Measurements from ENCODE around the gene COL24A1. TPM values are rescaled to one million over a fixed set of nuclear protein-coding genes. Genes with fewer than 3 reads are reported as not detected.

COL24A1 gene
- total RNA-seq, 1 donor from 2014 or later = 3.7 TPM

- Histone ChIP-seq H3K9me3 (ENCODE audit: control insufficient read depth in 3 of 3, low read length in 3 of 3) (no peaks in the 10 kb centered on the region), H3K4me3 (ENCODE audit: low read length in 3 of 3) (peak overlapping the region in 2 of 3 donors; percentile 77 to 78), H3K4me1 (ENCODE audit: control insufficient read depth in 3 of 3, insufficient read depth in 3 of 3, low read length in 3 of 3) (peaks cover 12 to 16% (median 14%) of the 10 kb centered on the region in 3 donors), H3K27ac (ENCODE audit: low read depth, low read length) (no peak overlapping the region), H3K9ac (ENCODE audit: low read depth in 1 of 3, low read length in 3 of 3) (no peak overlapping the region), H3K36me3 (ENCODE audit: control insufficient read depth in 3 of 3, insufficient read depth in 3 of 3, low read length in 3 of 3) (no peaks in the 10 kb centered on the region), H3K27me3 (ENCODE audit: control insufficient read depth in 3 of 3, insufficient read depth in 3 of 3, low read length in 3 of 3) (peaks cover 0 to 7% (median 0%) of the 10 kb centered on the region in 3 donors)
Measured at GRCh38 chr1:86154571-86155050, 2.0 kb downstream of the COL24A1 start.

DNA sequence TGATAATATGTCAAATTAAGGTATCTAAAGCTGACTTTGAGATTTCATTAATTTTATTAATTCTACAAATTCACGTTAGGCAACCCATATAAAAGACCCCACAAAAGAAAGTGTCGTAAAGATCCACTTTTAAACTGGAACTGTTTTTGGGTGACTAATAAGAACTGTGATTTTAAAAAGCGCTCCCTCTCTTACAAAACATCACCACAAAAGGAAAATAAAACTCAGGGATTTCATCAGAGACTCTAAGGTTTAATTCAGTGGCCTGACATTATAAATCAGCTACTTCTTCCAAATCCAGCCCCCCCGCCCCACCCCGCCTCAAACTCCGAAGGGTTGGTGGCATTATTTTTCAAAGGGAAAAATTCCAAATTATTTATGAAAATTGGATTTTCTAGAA is 2.7 kb downstream of the COL24A1 start:
- Histone ChIP-seq H3K27me3 (ENCODE audit: control insufficient read depth in 3 of 3, insufficient read depth in 3 of 3, low read length in 3 of 3) (peaks cover 0 to 7% (median 0%) of the 10 kb centered on the region in 3 donors), H3K4me3 (ENCODE audit: low read length in 3 of 3) (no peak overlapping the region), H3K27ac (ENCODE audit: low read depth, low read length) (no peak overlapping the region), H3K36me3 (ENCODE audit: control insufficient read depth in 3 of 3, insufficient read depth in 3 of 3, low read length in 3 of 3) (no peaks in the 10 kb centered on the region), H3K4me1 (ENCODE audit: control insufficient read depth in 3 of 3, insufficient read depth in 3 of 3, low read length in 3 of 3) (peaks cover 12 to 16% (median 14%) of the 10 kb centered on the region in 3 donors), H3K9me3 (ENCODE audit: control insufficient read depth in 3 of 3, low read length in 3 of 3) (no peaks in the 10 kb centered on the region), H3K9ac (ENCODE audit: low read depth in 1 of 3, low read length in 3 of 3) (no peak overlapping the region)

DNA sequence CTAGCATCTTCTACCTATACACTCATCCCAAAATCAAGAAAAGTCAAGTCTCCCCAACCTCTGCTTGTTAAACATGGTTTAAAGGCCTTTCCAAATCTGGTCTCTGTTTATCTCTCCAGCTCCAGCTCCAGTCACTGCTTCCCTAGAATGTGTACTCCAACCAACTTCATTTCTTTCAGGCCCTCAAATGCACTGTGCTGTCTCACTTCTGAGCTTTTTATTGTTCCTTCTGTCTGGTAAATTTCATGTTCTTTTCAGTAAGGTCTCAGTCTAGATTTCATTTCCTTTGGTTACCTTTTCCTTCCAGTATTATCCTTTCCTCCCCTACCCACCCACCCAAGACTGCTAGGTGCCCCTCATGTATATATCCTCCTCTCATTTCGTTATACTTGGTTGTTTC is 3.7 kb downstream of the COL24A1 start:
- no peaks in the 10 kb centered on the region for H3K36me3 ChIP-seq (ENCODE audit: control insufficient read depth in 3 of 3, insufficient read depth in 3 of 3, low read length in 3 of 3)
- H3K27me3 ChIP-seq (ENCODE audit: control insufficient read depth in 3 of 3, insufficient read depth in 3 of 3, low read length in 3 of 3) = peaks cover 0 to 7% (median 0%) of the 10 kb centered on the region in 3 donors
- no peak overlapping the region for H3K27ac ChIP-seq (ENCODE audit: low read depth, low read length)
- H3K9me3 ChIP-seq (ENCODE audit: control insufficient read depth in 3 of 3, low read length in 3 of 3) = no peaks in the 10 kb centered on the region
- H3K9ac ChIP-seq (ENCODE audit: low read depth in 1 of 3, low read length in 3 of 3) = no peak overlapping the region
- peaks cover 12 to 16% (median 14%) of the 10 kb centered on the region in 3 donors for H3K4me1 ChIP-seq (ENCODE audit: control insufficient read depth in 3 of 3, insufficient read depth in 3 of 3, low read length in 3 of 3)
- H3K4me3 ChIP-seq (ENCODE audit: low read length in 3 of 3) = no peak overlapping the region

DNA sequence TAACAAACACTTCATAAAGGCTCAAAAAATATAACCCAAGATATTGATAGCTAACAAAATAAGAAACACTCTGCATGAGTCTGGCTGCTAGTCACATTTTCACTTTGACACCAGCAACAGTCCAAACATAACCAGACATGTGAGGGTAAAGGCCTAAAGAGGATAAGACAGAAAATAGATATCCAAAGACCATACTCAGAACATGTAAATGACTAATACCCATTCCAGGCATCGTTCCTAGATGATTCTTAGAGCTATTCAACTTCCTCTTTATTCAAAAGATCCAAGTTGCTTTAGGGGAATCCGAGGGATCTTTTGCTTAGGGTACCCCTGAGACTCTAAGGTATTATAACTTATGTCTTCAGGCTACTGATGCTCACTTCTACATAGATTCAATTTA is 5.1 kb downstream of the COL24A1 start:
- Histone ChIP-seq H3K9me3 (ENCODE audit: control insufficient read depth in 3 of 3, low read length in 3 of 3) (no peaks in the 10 kb centered on the region), H3K4me1 (ENCODE audit: control insufficient read depth in 3 of 3, insufficient read depth in 3 of 3, low read length in 3 of 3) (peaks cover 8 to 14% (median 13%) of the 10 kb centered on the region in 3 donors), H3K27ac (ENCODE audit: low read depth, low read length) (no peak overlapping the region), H3K9ac (ENCODE audit: low read depth in 1 of 3, low read length in 3 of 3) (no peak overlapping the region), H3K36me3 (ENCODE audit: control insufficient read depth in 3 of 3, insufficient read depth in 3 of 3, low read length in 3 of 3) (no peaks in the 10 kb centered on the region), H3K4me3 (ENCODE audit: low read length in 3 of 3) (no peak overlapping the region), H3K27me3 (ENCODE audit: control insufficient read depth in 3 of 3, insufficient read depth in 3 of 3, low read length in 3 of 3) (peaks cover 0 to 7% (median 0%) of the 10 kb centered on the region in 3 donors)

GRCh38 chr1:86150553-86151055 is 6.0 kb downstream of the COL24A1 start:
- Histone ChIP-seq H3K27ac (ENCODE audit: low read depth, low read length) (no peak overlapping the region), H3K36me3 (ENCODE audit: control insufficient read depth in 3 of 3, insufficient read depth in 3 of 3, low read length in 3 of 3) (no peaks in the 10 kb centered on the region), H3K9me3 (ENCODE audit: control insufficient read depth in 3 of 3, low read length in 3 of 3) (no peaks in the 10 kb centered on the region), H3K9ac (ENCODE audit: low read depth in 1 of 3, low read length in 3 of 3) (no peak overlapping the region), H3K4me1 (ENCODE audit: control insufficient read depth in 3 of 3, insufficient read depth in 3 of 3, low read length in 3 of 3) (peaks cover 5 to 6% (median 6%) of the 10 kb centered on the region in 3 donors), H3K4me3 (ENCODE audit: low read length in 3 of 3) (no peak overlapping the region), H3K27me3 (ENCODE audit: control insufficient read depth in 3 of 3, insufficient read depth in 3 of 3, low read length in 3 of 3) (peaks cover 0 to 7% (median 0%) of the 10 kb centered on the region in 3 donors)

DNA sequence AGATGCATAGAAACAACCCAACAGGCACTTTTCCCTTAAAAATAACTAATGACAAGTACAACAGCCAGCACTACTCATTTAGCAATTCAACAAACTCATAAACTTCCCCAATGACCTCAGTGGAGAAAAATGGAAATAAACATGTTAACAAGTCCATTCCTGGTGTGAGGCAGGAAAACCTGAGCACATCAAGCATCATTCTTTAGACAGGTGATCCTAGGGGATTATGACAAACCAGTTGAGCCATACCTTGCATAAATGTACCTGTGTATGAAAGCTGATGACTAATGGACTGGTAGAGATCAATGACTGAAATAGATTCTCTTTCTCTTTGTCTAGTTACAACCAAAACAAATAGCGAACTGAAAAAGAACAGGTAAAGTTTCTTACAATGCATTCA is 7.0 kb downstream of the COL24A1 start:
- H3K4me1 ChIP-seq (ENCODE audit: control insufficient read depth in 3 of 3, insufficient read depth in 3 of 3, low read length in 3 of 3) = no peaks in the 10 kb centered on the region
- no peak overlapping the region for H3K4me3 ChIP-seq (ENCODE audit: low read length in 3 of 3)
- H3K36me3 ChIP-seq (ENCODE audit: control insufficient read depth in 3 of 3, insufficient read depth in 3 of 3, low read length in 3 of 3) = no peaks in the 10 kb centered on the region
- no peak overlapping the region for H3K27ac ChIP-seq (ENCODE audit: low read depth, low read length)
- no peaks in the 10 kb centered on the region for H3K9me3 ChIP-seq (ENCODE audit: control insufficient read depth in 3 of 3, low read length in 3 of 3)
- H3K27me3 ChIP-seq (ENCODE audit: control insufficient read depth in 3 of 3, insufficient read depth in 3 of 3, low read length in 3 of 3) = peaks cover 0 to 1% (median 0%) of the 10 kb centered on the region in 3 donors
- H3K9ac ChIP-seq (ENCODE audit: low read depth in 1 of 3, low read length in 3 of 3) = no peak overlapping the region

DNA sequence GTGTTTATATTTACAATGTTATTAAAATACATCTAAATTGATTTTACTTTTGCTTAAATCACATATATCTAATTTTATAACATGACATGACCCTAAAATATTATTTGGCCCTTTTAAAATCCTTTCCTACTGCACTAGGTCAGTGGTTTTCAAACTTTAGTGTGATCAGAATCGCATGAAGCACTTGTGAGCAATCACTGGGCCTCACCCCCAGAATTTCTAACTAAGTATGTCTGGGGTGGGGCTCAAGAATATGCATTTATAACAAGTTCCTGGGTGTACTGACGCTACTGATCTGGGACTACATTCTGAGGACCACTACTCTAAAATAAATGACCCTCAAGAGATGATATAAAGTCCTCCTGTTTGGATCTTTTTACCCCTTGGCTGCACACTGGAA is 8.8 kb downstream of the COL24A1 start:
- H3K9me3 ChIP-seq (ENCODE audit: control insufficient read depth in 3 of 3, low read length in 3 of 3) = no peaks in the 10 kb centered on the region
- no peaks in the 10 kb centered on the region for H3K4me1 ChIP-seq (ENCODE audit: control insufficient read depth in 3 of 3, insufficient read depth in 3 of 3, low read length in 3 of 3)
- no peak overlapping the region for H3K9ac ChIP-seq (ENCODE audit: low read depth in 1 of 3, low read length in 3 of 3)
- no peak overlapping the region for H3K27ac ChIP-seq (ENCODE audit: low read depth, low read length)
- no peak overlapping the region for H3K4me3 ChIP-seq (ENCODE audit: low read length in 3 of 3)
- H3K27me3 ChIP-seq (ENCODE audit: control insufficient read depth in 3 of 3, insufficient read depth in 3 of 3, low read length in 3 of 3) = no peaks in the 10 kb centered on the region
- H3K36me3 ChIP-seq (ENCODE audit: control insufficient read depth in 3 of 3, insufficient read depth in 3 of 3, low read length in 3 of 3) = no peaks in the 10 kb centered on the region

GRCh38 chr1:86146566-86146965 is 10.0 kb downstream of the COL24A1 start:
- Histone ChIP-seq H3K4me1 (ENCODE audit: control insufficient read depth in 3 of 3, insufficient read depth in 3 of 3, low read length in 3 of 3) (no peaks in the 10 kb centered on the region), H3K27ac (ENCODE audit: low read depth, low read length) (no peak overlapping the region), H3K4me3 (ENCODE audit: low read length in 3 of 3) (no peak overlapping the region), H3K9me3 (ENCODE audit: control insufficient read depth in 3 of 3, low read length in 3 of 3) (no peaks in the 10 kb centered on the region), H3K9ac (ENCODE audit: low read depth in 1 of 3, low read length in 3 of 3) (no peak overlapping the region), H3K36me3 (ENCODE audit: control insufficient read depth in 3 of 3, insufficient read depth in 3 of 3, low read length in 3 of 3) (no peaks in the 10 kb centered on the region), H3K27me3 (ENCODE audit: control insufficient read depth in 3 of 3, insufficient read depth in 3 of 3, low read length in 3 of 3) (no peaks in the 10 kb centered on the region)

DNA sequence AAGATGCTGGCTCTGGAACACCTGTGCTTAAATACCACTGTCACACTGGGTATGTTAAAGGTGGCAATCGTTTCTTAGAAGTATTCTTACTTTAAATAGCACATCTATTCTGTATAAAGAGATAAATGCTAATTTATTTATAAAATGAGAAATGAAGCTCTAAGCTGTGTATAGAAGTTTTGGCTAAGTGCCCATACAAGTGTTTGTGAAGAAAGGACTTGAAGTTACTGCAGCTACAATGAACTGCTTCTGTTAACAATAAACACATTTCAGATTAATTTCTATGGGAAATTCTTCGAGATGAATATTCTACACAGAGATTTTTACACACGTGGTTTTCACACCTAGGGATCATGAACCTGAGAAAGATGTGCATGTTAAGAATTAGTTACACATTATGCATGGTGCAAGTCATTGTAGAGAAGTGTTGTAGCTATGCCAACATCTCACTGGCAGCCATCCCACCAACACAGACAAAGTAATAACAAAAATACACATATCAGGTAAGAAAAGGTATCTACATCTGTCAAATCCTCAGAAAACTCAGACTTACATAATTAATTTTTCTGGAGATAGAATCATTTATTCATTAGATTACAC is 16.2 kb downstream of the COL24A1 start:
- H3K36me3 ChIP-seq (ENCODE audit: control insufficient read depth in 3 of 3, insufficient read depth in 3 of 3, low read length in 3 of 3) = no peaks in the 10 kb centered on the region
- H3K9ac ChIP-seq (ENCODE audit: low read depth in 1 of 3, low read length in 3 of 3) = no peak overlapping the region
- no peaks in the 10 kb centered on the region for H3K9me3 ChIP-seq (ENCODE audit: control insufficient read depth in 3 of 3, low read length in 3 of 3)
- H3K4me3 ChIP-seq (ENCODE audit: low read length in 3 of 3) = no peak overlapping the region
- no peaks in the 10 kb centered on the region for H3K27me3 ChIP-seq (ENCODE audit: control insufficient read depth in 3 of 3, insufficient read depth in 3 of 3, low read length in 3 of 3)
- H3K4me1 ChIP-seq (ENCODE audit: control insufficient read depth in 3 of 3, insufficient read depth in 3 of 3, low read length in 3 of 3) = no peaks in the 10 kb centered on the region
- H3K27ac ChIP-seq (ENCODE audit: low read depth, low read length) = no peak overlapping the region

DNA sequence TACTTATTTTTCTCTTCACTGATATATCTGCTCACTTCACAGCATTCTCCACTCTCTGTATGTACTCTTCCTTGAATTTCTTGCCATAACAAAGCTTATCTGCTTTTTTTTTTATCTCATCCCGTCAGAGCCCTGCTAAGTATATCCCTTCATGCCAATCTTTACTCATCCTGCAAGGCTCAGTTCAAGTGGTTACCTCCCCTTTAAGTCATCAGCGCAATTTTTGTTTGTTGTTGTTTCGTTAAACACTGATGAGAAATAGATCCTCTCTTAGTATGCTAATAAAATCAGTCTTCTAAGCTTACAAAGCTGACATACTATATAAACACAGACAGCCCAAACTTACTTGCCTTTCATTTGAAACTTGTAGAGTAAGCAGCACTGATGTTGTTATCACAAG is 17.8 kb downstream of the COL24A1 start:
- Histone ChIP-seq H3K4me1 (ENCODE audit: control insufficient read depth in 3 of 3, insufficient read depth in 3 of 3, low read length in 3 of 3) (no peaks in the 10 kb centered on the region), H3K9ac (ENCODE audit: low read depth in 1 of 3, low read length in 3 of 3) (no peak overlapping the region), H3K4me3 (ENCODE audit: low read length in 3 of 3) (no peak overlapping the region), H3K27ac (ENCODE audit: low read depth, low read length) (no peak overlapping the region), H3K9me3 (ENCODE audit: control insufficient read depth in 3 of 3, low read length in 3 of 3) (no peaks in the 10 kb centered on the region), H3K27me3 (ENCODE audit: control insufficient read depth in 3 of 3, insufficient read depth in 3 of 3, low read length in 3 of 3) (no peaks in the 10 kb centered on the region), H3K36me3 (ENCODE audit: control insufficient read depth in 3 of 3, insufficient read depth in 3 of 3, low read length in 3 of 3) (no peaks in the 10 kb centered on the region)
